GM18511 (cell line): ENCODE measurements around the gene PNMA8C.
"Not testable (repeated sequence)": the region's sequence is repeated elsewhere in the genome, so short reads cannot be mapped to it uniquely, and the experiment has no call there.

ENCODE experiments used
- ATAC-seq: cut with Tn5 transposase; IDR thresholded peaks from one replicate; pipeline ENCODE4 v1.9.1; 2021; ENCODE audit warnings: mild to moderate bottlenecking, moderate library complexity; ENCODE audit not compliant: unreplicated experiment

Gene PNMA8C

GRCh38 chr19:46412650-46413261 lies 16.0 kb downstream of the PNMA8C start:
- ATAC-seq: no peak

GRCh38 chr19:46411925-46412649 lies 16.6 kb downstream of the PNMA8C start:
- ATAC-seq: no peak

- no peak for ATAC-seq
Measured at GRCh38 chr19:46411088-46411924, 17.4 kb downstream of the PNMA8C start.

GRCh38 chr19:46410205-46411087 lies 18.3 kb downstream of the PNMA8C start:
- no peak for ATAC-seq

GRCh38 chr19:46409191-46409590 lies 19.5 kb downstream of the PNMA8C start:
- no peak for ATAC-seq

- no peak for ATAC-seq
Measured at GRCh38 chr19:46408664-46409039, 20.1 kb downstream of the PNMA8C start.

GRCh38 chr19:46407856-46408663 lies 20.7 kb downstream of the PNMA8C start:
- no peak for ATAC-seq

GRCh38 chr19:46406976-46407375 lies 21.8 kb downstream of the PNMA8C start:
- ATAC-seq: no peak

GRCh38 chr19:46404753-46405468 lies 23.8 kb downstream of the PNMA8C start:
- ATAC-seq: no peak

GRCh38 chr19:46404055-46404752 lies 24.5 kb downstream of the PNMA8C start:
- no peak for ATAC-seq

- ATAC-seq: no peak
Measured at GRCh38 chr19:46402725-46403124, 26.0 kb downstream of the PNMA8C start.

GRCh38 chr19:46397801-46398479 lies 30.8 kb downstream of the PNMA8C start:
- not testable (repeated sequence) for ATAC-seq

GRCh38 chr19:46394402-46394797 lies 34.3 kb downstream of the PNMA8C start:
- no peak for ATAC-seq

GRCh38 chr19:46393456-46394401 lies 35.0 kb downstream of the PNMA8C start:
- no peak for ATAC-seq

GRCh38 chr19:46392837-46393236 lies 35.9 kb downstream of the PNMA8C start:
- no peak for ATAC-seq

GRCh38 chr19:46392252-46392801 lies 36.4 kb downstream of the PNMA8C start:
- no peak for ATAC-seq
